Stimulated activated CD4-positive, alpha-beta T cell treated with anti-CD3 and anti-CD28 coated beads, Interleukin-12 subunit alpha, Interleukin-12 subunit beta, amount 100 ng/mL, for 4 hours (primary cell): ENCODE results near the gene DDN.

Experiments
- DNase-seq: peaks from one replicate; pipeline ENCODE4 v3.0.0-alpha.2; 2020

Gene DDN

GRCh38 chr12:48960834-48961233 is 38.3 kb downstream of the DDN start:
- no peak for DNase-seq

GRCh38 chr12:48958049-48958388 is 41.2 kb downstream of the DDN start:
- DNase-seq: no peak

GRCh38 chr12:48957141-48958048 is 41.8 kb downstream of the DDN start, which contains the start of gene ARF3:
TSS of gene ARF3 (minus strand) at chr12:48957487. CDS start at chr12:48941095, 16,392 bp downstream.
- peak; percentile 91 for DNase-seq

- DNase-seq: no peak
These were observed 42.7 kb downstream of the DDN start for GRCh38 chr12:48956279-48957140.

GRCh38 chr12:48954841-48955501 is 44.2 kb downstream of the DDN start:
- DNase-seq: no peak

GRCh38 chr12:48954061-48954460 is 45.1 kb downstream of the DDN start:
- DNase-seq: no peak

- DNase-seq: no peak
These were observed 46.5 kb downstream of the DDN start for GRCh38 chr12:48952691-48953090.

- no peak for DNase-seq
These were observed 51.4 kb downstream of the DDN start for GRCh38 chr12:48947727-48948126.

- no peak for DNase-seq
These were observed 52.2 kb downstream of the DDN start for GRCh38 chr12:48946943-48947342.

- no peak for DNase-seq
These were observed 53.0 kb downstream of the DDN start for GRCh38 chr12:48946205-48946604.
